Fibroblast of villous mesenchyme (primary cell): ENCODE results near the gene TXLNB. TPM values are rescaled to one million over a fixed set of nuclear protein-coding genes. Genes with fewer than 3 reads are reported as not detected.
"Not testable (repeated sequence)": the region's sequence is repeated elsewhere in the genome, so short reads cannot be mapped to it uniquely, and the experiment has no call there.

Experiments used
- DNase-seq: peaks from one replicate; pipeline ENCODE4 v3.0.0-alpha.2; 2010; ENCODE audit warnings: low read depth
- H3K4me3 ChIP-seq: 2 replicates; pipeline ENCODE4 v1.5.1; 2011; ENCODE audit warnings: low read depth, mild to moderate bottlenecking, low read length
- CTCF ChIP-seq: IDR thresholded peaks from 2 replicates; pipeline ENCODE4 v1.5.1; 2012; ENCODE audit warnings: low read depth, mild to moderate bottlenecking, low read length; ENCODE audit not compliant: insufficient read depth
- total RNA-seq: library from RNA; depleted of rRNA; stranded (reverse); fragments of >200 nt; gene quantifications from 2 replicates; pipeline ENCODE4 v1.2.3, GENCODE V29; 2012

The TXLNB gene
- total RNA-seq, 1 donor, result under 0.01 TPM

GRCh38 chr6:139243536-139243935 lies 48.3 kb downstream of the TXLNB start:
- no peak for TF ChIP-seq CTCF
- peak; percentile 21 for DNase-seq
- H3K4me3 ChIP-seq, result no peak overlapping the region

GRCh38 chr6:139242457-139243240 lies 49.1 kb downstream of the TXLNB start:
- H3K4me3 ChIP-seq, result no peak overlapping the region
- no peak for TF ChIP-seq CTCF
- no peak for DNase-seq

- no peak overlapping the region for H3K4me3 ChIP-seq
- no peak for TF ChIP-seq CTCF
- DNase-seq, result peak; percentile 63
Measured at GRCh38 chr6:139240161-139241010, 51.4 kb downstream of the TXLNB start.

GRCh38 chr6:139239064-139239463 lies 52.7 kb downstream of the TXLNB start:
- no peak for DNase-seq
- no peak for TF ChIP-seq CTCF
- no peak overlapping the region for H3K4me3 ChIP-seq

- no peak for TF ChIP-seq CTCF
- no peak for DNase-seq
- H3K4me3 ChIP-seq, result no peak overlapping the region
Measured at GRCh38 chr6:139236105-139236504, 55.7 kb downstream of the TXLNB start.

GRCh38 chr6:139235661-139236060 lies 56.1 kb downstream of the TXLNB start:
- no peak for TF ChIP-seq CTCF
- DNase-seq, result no peak
- no peak overlapping the region for H3K4me3 ChIP-seq

- DNase-seq, H3K4me3 ChIP-seq: not testable (repeated sequence)
Measured at GRCh38 chr6:139234193-139234592, 57.6 kb downstream of the TXLNB start.
